ENCODE data around the gene EPB41L3.

GRCh38 chr18:5410582-5410981, 133.2 kb downstream of the EPB41L3 start:
- TF ChIP-seq POLR2A (IDR thresholded peaks at IDR 0.05) = no peak
- TF ChIP-seq CTCF (IDR thresholded peaks at IDR 0.05) = no peak
